HG02840 (cell line): Measurements from ENCODE around the gene WDTC1.

Experiments
- ATAC-seq: cut with Tn5 transposase; IDR thresholded peaks from one replicate; pipeline ENCODE4 v1.9.1; 2021; ENCODE audit warnings: mild to moderate bottlenecking, moderate library complexity, moderate number of reproducible peaks; ENCODE audit not compliant: unreplicated experiment, low FRiP score

Gene WDTC1

GRCh38 chr1:27300341-27301051 lies 66.1 kb downstream of the WDTC1 start:
- no peak for ATAC-seq

- no peak for ATAC-seq
These were observed 66.6 kb downstream of the WDTC1 start for GRCh38 chr1:27301052-27301422.

- ATAC-seq = no peak
These were observed 67.3 kb downstream of the WDTC1 start for GRCh38 chr1:27301582-27302199.

- ATAC-seq = no peak
These were observed 68.2 kb downstream of the WDTC1 start for GRCh38 chr1:27302612-27303011.

- ATAC-seq = no peak
These were observed 69.1 kb downstream of the WDTC1 start for GRCh38 chr1:27303509-27303908.

- ATAC-seq = no peak
These were observed 71.6 kb downstream of the WDTC1 start for GRCh38 chr1:27306071-27306470.

- ATAC-seq = no peak
These were observed 72.7 kb downstream of the WDTC1 start for GRCh38 chr1:27306892-27307761.

GRCh38 chr1:27307874-27308598 lies 73.6 kb downstream of the WDTC1 start:
- no peak for ATAC-seq

- ATAC-seq = no peak
These were observed 79.7 kb downstream of the WDTC1 start for GRCh38 chr1:27314169-27314568.

- no peak for ATAC-seq
These were observed 80.3 kb downstream of the WDTC1 start for GRCh38 chr1:27314737-27315136.

GRCh38 chr1:27316860-27317259 lies 82.4 kb downstream of the WDTC1 start:
- ATAC-seq = no peak

GRCh38 chr1:27318136-27318535 lies 83.7 kb downstream of the WDTC1 start:
- no peak for ATAC-seq

- no peak for ATAC-seq
These were observed 84.2 kb downstream of the WDTC1 start for GRCh38 chr1:27318596-27318995.

GRCh38 chr1:27321813-27322568 lies 87.6 kb downstream of the WDTC1 start, which contains the start of gene TMEM222:
TSS of gene TMEM222 (plus strand) at chr1:27322163. CDS start at chr1:27322198, 35 bp downstream.
- peak; percentile 86 for ATAC-seq

GRCh38 chr1:27322569-27323240 lies 88.3 kb downstream of the WDTC1 start:
- ATAC-seq = no peak

GRCh38 chr1:27325286-27325685 lies 90.9 kb downstream of the WDTC1 start:
- ATAC-seq = no peak

GRCh38 chr1:27327964-27328363 lies 93.5 kb downstream of the WDTC1 start:
- no peak for ATAC-seq

- no peak for ATAC-seq
These were observed 96.4 kb downstream of the WDTC1 start for GRCh38 chr1:27330786-27331185.

- ATAC-seq = no peak
These were observed 97.0 kb downstream of the WDTC1 start for GRCh38 chr1:27331426-27331825.
